ENCODE measurements around the gene GBA3.

GBA3 gene

GRCh38 chr4:22790631-22791030, 97.9 kb downstream of the GBA3 start:
- no peak for DNase-seq

- DNase-seq, result no peak
These were observed 102.0 kb downstream of the GBA3 start for GRCh38 chr4:22794732-22795131.

- no peak for DNase-seq
These were observed 108.7 kb downstream of the GBA3 start for GRCh38 chr4:22801391-22801790.

GRCh38 chr4:22802876-22803275, 110.1 kb downstream of the GBA3 start:
- no peak for DNase-seq

- no peak for DNase-seq
These were observed 110.8 kb downstream of the GBA3 start for GRCh38 chr4:22803512-22803911.

- DNase-seq, result peak; percentile 63
These were observed 122.2 kb downstream of the GBA3 start for GRCh38 chr4:22814906-22815305.

- no peak for DNase-seq
These were observed 131.4 kb downstream of the GBA3 start for GRCh38 chr4:22824091-22824490.

GRCh38 chr4:22842360-22843018, 149.8 kb downstream of the GBA3 start:
- DNase-seq, result no peak

GRCh38 chr4:22848332-22848731, 155.6 kb downstream of the GBA3 start:
- no peak for DNase-seq

GRCh38 chr4:22850055-22850454, 157.3 kb downstream of the GBA3 start:
- no peak for DNase-seq

- no peak for DNase-seq
These were observed 157.9 kb downstream of the GBA3 start for GRCh38 chr4:22850630-22851029.

- DNase-seq, result no peak
These were observed 164.7 kb downstream of the GBA3 start for GRCh38 chr4:22857411-22857810.

- no peak for DNase-seq
These were observed 166.6 kb downstream of the GBA3 start for GRCh38 chr4:22859318-22859717.
